Upper lobe of left lung (tissue), 6 donors: ENCODE measurements around the gene PRPH. TPM values are rescaled to one million over a fixed set of nuclear protein-coding genes. Genes with fewer than 3 reads are reported as not detected.

Source experiments
- ATAC-seq, 2 donors: fragments of 200-7000 bp; cut with Tn5 transposase; one replicate each; pipeline ENCODE4 v1.9.1; 2022; ENCODE audit warnings: mild to moderate bottlenecking in 2 of 2, moderate library complexity in 2 of 2; ENCODE audit not compliant: low FRiP score in 2 of 2
- DNase-seq, 2 donors: peaks; one replicate each; pipeline ENCODE4 v3.0.0-alpha.2; 2019 to 2020
- H3K27ac ChIP-seq, 4 donors: fragments of 200-600 bp; sonication (generic); one replicate each; pipeline ENCODE4 v1.5.1; 2016 to 2019
- H3K27me3 ChIP-seq, 4 donors: fragments of 200-600 bp; sonication (generic); one replicate each; pipeline ENCODE4 v1.5.1; 2017 to 2019
- H3K36me3 ChIP-seq, 4 donors: fragments of 200-600 bp; sonication (generic); one replicate each; pipeline ENCODE4 v1.5.1; 2016 to 2019
- H3K4me1 ChIP-seq, 4 donors: fragments of 200-600 bp; sonication (generic); one replicate each; pipeline ENCODE4 v1.5.1; 2018 to 2019
- H3K4me3 ChIP-seq, 4 donors: fragments of 200-600 bp; sonication (generic); one replicate each; pipeline ENCODE4 v1.5.1; 2017 to 2019; ENCODE audit warnings: mild to moderate bottlenecking in 2 of 4, moderate library complexity in 1 of 4
- H3K9me3 ChIP-seq, 4 donors: fragments of 200-600 bp; sonication (generic); one replicate each; pipeline ENCODE4 v1.5.1; 2018 to 2019
- CTCF ChIP-seq, 6 experiments: fragments of 450-650 bp in 4 of 6; fragments of 200-600 bp in 2 of 6; sonication (generic) in 2 of 6; IDR thresholded peaks; one replicate each; pipeline ENCODE4 v1.5.1; 2016 to 2019; ENCODE audit warnings: antibody characterized with exemption in 6 of 6
- EP300 ChIP-seq, 4 donors: sonication (generic); formaldehyde crosslinking; IDR thresholded peaks; one replicate each; pipeline ENCODE4 v1.5.1; 2017; ENCODE audit warnings: antibody characterized with exemption in 4 of 4, control low read depth in 2 of 4
- POLR2A ChIP-seq, 4 donors: fragments of 450-650 bp; IDR thresholded peaks; one replicate each; pipeline ENCODE4 v1.5.1; 2016 to 2017; ENCODE audit warnings: antibody characterized with exemption in 4 of 4, mild to moderate bottlenecking in 2 of 4
- POLR2AphosphoS5 ChIP-seq, 2 donors: sonication (generic); formaldehyde crosslinking; IDR thresholded peaks; one replicate each; pipeline ENCODE4 v1.5.1; 2017; ENCODE audit warnings: antibody characterized with exemption in 2 of 2
- WGBS, 2 donors: methylation state at CpG; one replicate each; pipeline ENCODE4 v1.1.5; 2017 to 2018; 5-methylcytosine and 5-hydroxymethylcytosine counted together
- total RNA-seq, 6 donors: library from RNA; depleted of rRNA in 4 of 6; stranded (reverse); fragments of >200 nt in 4 of 6; gene quantifications; one replicate each; pipeline versions ENCODE4 v1.1.0 to v1.2.1, GENCODE V29; 2016 to 2021
- donor health status: DM: no; HTN: no; CAD: no; lungs with moderate emphysema.
- donor health status: DM: no; HTN: yes; CAD: no; lungs with severe emphysema.

The PRPH gene
- total RNA-seq, 6 donors from 2014 or later: 0.27 to 1.2 TPM; not detected in 4

DNA sequence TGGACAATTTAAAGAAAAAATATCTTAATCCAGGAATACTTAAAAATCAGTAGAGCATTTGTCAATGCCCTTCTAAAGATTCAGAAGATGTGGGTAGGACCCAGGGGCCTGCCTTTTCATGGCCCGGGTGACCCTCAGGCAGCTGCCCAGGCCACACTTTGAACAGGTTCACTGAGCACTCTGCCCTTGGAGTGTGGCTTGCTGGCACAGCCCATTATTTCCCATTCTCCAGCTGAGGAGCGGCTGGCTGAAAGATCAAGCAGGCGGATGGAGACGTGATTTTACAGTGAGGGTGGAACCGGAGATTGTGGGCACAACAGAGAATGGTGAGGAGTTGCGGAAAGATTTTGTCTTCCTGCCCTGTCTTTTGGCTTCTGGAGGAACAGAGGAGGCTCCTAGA, 7.1 kb upstream of the PRPH start:
- Histone ChIP-seq H3K9me3 (no peaks in the 10 kb centered on the region), H3K27me3 (no peaks in the 10 kb centered on the region), H3K4me3 (no peak overlapping the region), H3K27ac (no peak overlapping the region), H3K36me3 (no peaks in the 10 kb centered on the region), H3K4me1 (peaks cover 0 to 2% (median under 1%) of the 10 kb centered on the region in 4 donors)
- 53 to 59% methylated on average over 6 of the region's 6 CpGs for WGBS, 2 donors
- DNase-seq: no peak
- TF ChIP-seq POLR2A (IDR thresholded peaks at IDR 0.05) (no peak), CTCF (IDR thresholded peaks at IDR 0.05) (no peak), EP300 (IDR thresholded peaks at IDR 0.05) (no peak), POLR2AphosphoS5 (IDR thresholded peaks at IDR 0.05) (no peak)
- no peak for ATAC-seq

DNA sequence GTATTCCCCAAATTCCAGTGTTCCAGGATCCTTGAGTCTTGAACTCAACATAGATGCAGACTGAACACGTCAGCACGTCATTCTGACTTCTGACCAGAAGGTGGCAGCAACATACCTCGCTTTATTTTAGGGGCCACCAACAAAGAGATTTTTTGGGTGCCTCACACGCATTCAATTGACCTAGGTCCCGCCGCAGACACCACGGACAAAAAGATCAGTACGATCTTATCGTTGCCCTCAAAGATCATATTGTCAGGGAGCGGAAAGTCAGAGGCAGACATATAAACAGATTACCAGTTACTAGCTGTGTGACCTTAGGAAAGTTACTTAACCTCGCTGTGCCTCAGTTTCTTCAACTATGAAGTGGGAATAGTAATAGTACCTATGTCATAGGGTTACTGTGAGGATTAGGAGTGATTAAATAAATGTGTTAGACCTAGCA, 6.5 kb upstream of the PRPH start:
- no peaks in the 10 kb centered on the region for H3K9me3 ChIP-seq
- ATAC-seq (peak in 1 of 2 donors; percentile 75), DNase-seq (peak in 1 of 2 donors; percentile 56)
- H3K27me3 ChIP-seq: no peaks in the 10 kb centered on the region
- 9 to 10% methylated on average over 11 of the region's 11 CpGs for WGBS, 2 donors
- no peak overlapping the region for H3K4me3 ChIP-seq
- H3K4me1 ChIP-seq: peaks cover 3 to 8% (median 6%) of the 10 kb centered on the region in 4 donors
- TF ChIP-seq POLR2AphosphoS5 (IDR thresholded peaks at IDR 0.05) (no peak), CTCF (IDR thresholded peaks at IDR 0.05) (peak; percentile 73 to 88 (median 80))
- no peaks in the 10 kb centered on the region for H3K36me3 ChIP-seq
- H3K27ac ChIP-seq: no peak overlapping the region

DNA sequence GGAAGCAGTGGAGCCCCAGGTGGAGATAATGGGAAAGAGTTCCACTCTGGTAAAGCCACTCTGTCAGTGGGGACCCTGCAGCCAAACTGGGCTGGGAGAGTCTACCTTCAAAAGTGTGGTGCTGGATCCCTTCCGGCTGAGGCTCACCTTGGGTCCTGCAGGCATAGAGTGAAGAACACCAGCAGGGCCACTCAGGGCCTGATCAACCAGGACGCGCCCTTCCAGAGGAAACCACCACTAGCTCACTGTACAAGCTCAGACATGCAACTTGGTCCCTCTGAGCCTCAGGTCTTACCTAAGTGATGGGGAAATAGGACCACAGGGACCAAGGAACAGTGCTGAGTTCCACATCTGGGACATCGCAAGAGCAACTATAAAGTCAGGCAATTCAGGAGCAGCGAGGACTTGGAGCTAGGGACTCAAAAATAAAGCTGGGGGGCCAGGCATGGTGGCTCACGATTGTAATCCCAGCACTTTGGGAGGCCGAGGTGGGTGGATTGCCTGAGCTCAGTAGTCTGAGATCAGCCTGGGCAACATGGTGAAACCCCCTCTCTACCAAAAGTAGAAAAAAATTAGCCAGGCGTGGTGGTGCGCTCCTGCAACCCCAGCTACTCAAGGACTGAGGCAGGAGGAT, 5.9 kb upstream of the PRPH start:
- TF ChIP-seq POLR2AphosphoS5 (IDR thresholded peaks at IDR 0.05): no peak
- TF ChIP-seq POLR2A (IDR thresholded peaks at IDR 0.05): no peak
- TF ChIP-seq CTCF (IDR thresholded peaks at IDR 0.05): no peak
- TF ChIP-seq EP300 (IDR thresholded peaks at IDR 0.05): no peak
- ATAC-seq (no peak), DNase-seq (no peak)
- Histone ChIP-seq H3K27me3 (no peaks in the 10 kb centered on the region), H3K36me3 (no peaks in the 10 kb centered on the region), H3K4me3 (no peak overlapping the region), H3K4me1 (peaks cover 6 to 12% (median 8%) of the 10 kb centered on the region in 4 donors), H3K27ac (no peak overlapping the region), H3K9me3 (no peaks in the 10 kb centered on the region)
- WGBS, 2 donors: 83 to 86% methylated on average over 7 to 9 of the region's 9 CpGs

- Histone ChIP-seq H3K4me3 (no peak overlapping the region), H3K27me3 (peaks cover 0 to 35% (median 27%) of the 10 kb centered on the region in 4 donors), H3K4me1 (peaks cover 21 to 38% (median 28%) of the 10 kb centered on the region in 4 donors), H3K9me3 (no peaks in the 10 kb centered on the region), H3K36me3 (no peaks in the 10 kb centered on the region), H3K27ac (peak overlapping the region in 2 of 4 donors; percentile 28 to 55)
- no peak for ATAC-seq
- whole genome bisulfite sequencing, 2 donors: 65 to 74% methylated on average over 4 to 7 of the region's 7 CpGs
- no peak for DNase-seq
- no peak for TF ChIP-seq POLR2AphosphoS5 (IDR thresholded peaks at IDR 0.05)
- no peak for TF ChIP-seq EP300 (IDR thresholded peaks at IDR 0.05)
- TF ChIP-seq CTCF (IDR thresholded peaks at IDR 0.05): no peak
- TF ChIP-seq POLR2A (IDR thresholded peaks at IDR 0.05): no peak
These were observed 2.3 kb upstream of the PRPH start for GRCh38 chr12:49292729-49293055.
